Measurements from ENCODE around the gene IRF5.
"Not testable (repeated sequence)": the region's sequence is repeated elsewhere in the genome, so short reads cannot be mapped to it uniquely, and the experiment has no call there.

Gene IRF5

DNA sequence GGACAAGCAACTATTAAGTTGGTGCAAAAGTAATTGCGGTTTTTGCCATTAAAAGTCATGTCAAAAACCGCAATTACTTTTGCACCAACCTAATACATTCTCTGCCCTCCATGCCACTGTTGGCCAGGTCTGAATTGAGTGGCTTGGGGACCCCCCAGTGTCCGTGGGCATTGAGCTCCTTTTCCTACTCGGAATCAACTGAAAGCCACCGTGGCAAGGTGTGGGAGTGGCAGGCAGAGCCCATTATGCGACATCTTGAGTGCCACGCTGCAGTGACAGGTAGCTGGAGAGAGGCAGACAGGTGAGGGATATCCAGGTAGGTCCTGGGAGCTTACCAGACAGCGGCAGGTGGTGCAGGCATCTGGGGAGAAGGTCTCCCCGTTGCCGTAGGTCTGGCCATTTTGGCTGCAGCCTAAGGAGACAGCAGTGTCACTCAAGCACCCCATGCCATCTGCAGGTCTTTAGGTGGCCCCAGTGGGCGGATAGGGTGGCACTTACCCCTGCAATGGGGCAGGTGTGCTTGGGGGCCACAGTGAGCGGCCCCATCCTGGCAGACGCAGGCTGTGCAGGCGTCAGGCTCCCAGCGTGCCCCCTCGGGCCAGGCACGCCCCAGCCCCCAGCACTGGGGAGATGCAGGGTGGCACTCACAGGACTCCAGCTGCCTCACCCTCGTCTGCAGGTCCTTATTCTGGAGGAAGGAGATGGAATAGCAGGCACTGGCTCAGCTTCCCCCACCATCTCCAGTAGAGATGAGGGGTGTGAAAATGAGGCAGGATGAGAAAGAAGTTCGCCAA, 30.8 kb upstream of the IRF5 start:
- DNase-seq = no peak

DNA sequence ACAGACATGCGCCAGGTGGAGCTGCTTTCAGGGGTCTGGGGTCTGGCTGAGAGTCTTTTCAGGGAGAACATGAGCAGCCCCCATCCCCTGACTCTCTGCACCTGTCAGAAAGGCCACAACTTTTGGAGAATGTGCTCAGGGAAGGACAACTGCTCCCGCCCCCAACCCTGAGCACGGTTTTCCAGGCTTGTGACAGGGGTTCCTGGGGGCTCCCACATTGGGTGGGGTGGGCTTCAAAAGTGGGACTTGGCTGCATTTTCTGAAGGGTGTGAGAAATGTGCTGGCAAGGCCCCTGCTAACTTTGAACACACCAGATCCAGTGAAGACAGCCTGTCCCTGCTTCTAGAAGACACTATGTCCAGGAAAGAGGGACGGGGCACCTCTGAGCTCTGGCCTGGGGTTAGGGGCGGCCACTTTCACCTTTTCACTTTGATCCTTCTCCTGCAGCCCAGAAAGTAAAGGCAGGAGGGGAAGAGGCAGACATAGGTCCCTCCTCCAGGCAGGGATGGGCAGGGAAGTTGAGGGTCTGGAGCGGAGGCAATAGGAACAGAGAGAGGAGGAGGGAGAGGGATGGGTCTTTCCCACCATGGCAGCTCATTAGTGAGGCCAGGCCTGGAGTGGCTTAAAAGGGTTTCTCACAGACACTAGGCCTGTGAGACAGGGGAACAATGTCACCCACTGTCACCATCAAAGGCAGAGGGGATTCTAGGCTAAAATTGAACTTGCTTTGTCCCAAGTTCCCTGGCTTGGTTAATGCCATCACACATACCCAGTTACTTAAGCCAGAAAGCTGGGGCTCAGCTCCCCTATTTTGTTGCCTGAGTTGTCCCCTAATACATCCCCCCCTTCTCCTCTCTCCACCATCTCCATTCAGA, 28.7 kb upstream of the IRF5 start:
- no peak for DNase-seq

DNA sequence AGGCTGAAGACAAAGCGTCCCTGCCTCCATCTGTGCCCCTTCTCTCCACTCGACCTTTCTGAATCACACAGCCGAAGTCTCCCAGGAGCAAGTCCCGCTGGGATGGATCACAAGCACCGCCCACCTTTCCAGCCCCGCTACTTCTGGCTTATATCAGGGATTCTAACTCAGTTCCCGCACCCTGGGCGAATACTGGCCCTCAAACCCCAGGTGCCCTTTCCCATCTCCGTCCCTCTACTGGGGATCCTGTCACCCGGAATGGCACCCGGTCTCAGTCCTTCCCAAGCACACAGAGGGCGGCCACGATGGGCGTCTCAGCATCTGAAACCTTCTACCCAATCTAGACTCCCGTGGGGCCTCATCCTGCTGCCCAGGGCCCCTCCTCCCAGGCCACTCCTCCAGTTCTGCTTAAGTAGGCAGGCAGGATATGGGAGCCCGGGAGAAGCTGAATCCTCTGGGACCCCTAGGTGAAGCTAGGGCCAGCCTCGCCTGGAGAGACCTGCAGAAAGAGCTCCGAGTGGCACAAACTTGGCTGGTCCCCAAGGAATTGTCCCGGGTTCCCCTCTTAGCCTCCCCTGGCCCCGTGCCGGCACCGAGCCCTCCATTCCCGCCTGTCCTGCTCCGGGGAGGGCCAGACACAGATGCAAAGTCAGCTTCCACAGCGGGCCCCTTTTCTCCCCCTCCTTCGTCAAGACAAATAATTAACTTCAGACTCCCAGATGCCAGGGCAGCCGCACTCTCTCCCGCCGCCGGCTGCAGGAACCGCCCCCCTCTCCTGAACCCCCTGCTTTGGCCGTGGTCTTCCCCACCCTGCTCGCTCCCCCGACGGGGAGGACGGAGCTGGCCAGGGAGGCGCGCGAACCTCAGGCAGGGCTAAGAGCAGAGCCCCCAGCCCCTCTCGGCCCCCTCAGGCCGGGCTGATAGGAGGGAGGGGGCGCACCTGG, 27.8 kb upstream of the IRF5 start:
- no peak for DNase-seq

DNA sequence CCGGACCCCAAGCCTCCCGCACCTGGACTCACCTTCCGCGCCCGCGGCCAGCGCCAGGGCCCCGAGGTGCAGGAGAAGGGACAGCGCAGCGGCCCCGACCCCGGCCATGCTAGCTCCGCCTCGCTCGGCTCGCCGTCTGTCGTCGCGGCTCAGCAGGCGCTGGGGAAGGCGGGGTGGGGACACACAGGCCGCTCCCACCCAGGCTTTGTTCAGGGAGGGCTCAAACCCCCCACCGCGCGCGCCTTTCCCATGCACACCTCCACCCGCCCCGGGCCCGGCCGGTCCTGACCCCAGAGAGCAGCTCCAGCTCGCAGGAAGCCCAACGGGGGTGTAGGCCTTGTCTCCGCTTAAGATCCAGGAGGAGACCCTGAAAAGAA, 27.2 kb upstream of the IRF5 start, which contains the start of gene KCP:
TSS of gene KCP (minus strand) at position 141 of the 377 bp plus-strand sequence. CDS start at position 108, 33 bp downstream.
- DNase-seq = no peak

DNA sequence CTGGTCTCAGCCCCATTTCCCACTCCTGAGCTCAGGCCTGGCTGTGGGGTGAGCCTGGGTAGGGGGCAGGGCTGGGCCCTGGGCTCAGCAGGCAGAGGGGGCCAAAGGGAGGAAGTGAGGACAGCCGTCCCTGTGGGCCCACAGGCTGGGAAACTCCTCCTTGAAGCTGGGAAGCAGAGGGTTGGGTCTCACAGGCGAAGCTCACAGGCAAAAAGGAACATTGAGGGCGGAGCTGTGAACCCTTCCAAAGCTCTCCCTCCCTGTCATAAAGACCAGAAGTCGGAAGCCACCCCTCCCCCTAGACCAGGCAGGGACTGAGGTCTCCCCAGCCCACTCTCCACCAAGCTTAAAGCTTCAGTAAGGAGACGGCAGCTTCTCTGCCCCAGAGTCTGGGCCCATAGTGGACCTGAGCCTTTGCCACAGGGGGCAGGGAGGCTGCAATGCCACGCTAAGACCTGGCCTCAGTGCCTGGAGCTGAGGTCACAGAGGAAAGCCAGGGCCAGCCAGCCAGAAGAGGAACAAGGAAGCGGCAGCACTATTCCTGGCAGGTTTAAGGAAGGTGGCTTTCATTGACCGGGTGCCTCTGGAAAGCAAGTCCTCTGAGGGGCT, 26.2 kb upstream of the IRF5 start:
- DNase-seq = no peak

DNA sequence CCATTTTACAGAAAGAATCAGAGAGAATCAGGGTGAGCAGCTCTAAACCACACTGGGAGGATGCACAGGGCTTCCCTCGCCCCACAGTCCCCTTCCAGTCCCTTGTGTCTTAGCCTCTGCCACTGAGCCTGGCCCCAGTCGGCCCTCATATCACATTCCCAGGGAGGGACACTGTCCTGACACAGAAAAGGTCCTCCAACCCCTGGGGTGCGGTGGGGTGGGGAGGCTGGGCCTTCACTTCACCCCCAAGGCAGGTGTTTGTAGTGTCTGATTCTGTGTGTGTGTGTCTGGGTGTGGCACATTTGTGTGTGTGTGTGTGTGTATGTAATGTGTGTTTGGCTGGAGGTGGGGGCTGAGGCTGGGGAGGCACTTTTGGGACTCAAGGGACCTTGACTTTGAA, 25.4 kb upstream of the IRF5 start:
- DNase-seq = no peak

DNA sequence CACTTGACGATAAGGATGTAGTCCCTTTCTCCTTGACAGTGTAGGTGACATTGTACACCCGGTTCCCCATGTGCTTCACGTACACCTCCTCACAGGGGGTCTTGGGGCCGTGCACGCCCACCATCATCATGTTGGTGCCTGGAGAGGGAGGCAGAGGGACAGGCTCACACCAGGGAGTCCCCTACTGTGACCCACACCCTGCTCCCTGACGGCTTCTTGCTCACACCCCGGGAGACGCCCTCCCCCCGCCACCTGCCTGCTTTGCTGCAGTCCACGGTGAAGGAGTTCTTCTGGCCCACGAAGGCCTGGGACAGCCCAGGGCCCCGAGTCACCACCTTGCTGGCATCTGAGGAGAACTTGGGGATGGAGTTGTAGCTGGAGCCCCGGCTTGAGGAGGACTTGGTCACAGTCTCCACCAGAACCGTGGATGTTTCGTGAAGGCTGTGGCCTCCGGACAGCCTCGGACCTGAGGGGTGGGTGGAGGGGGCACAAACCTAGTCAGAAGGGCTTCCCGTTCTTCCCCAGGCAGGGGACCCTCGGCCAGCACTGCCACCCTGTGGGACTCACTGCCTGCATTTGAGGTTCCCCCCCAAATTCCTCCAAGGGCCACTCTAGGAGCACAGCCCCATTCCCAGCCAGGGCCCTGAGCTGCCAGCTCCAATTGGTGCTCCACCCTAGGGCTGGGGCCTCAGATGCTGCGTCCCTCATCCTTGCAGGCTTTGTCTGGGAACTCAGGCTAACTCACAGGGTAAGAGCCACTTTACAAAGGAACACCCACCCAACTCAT, 24.8 kb upstream of the IRF5 start:
- DNase-seq = not testable (repeated sequence)

DNA sequence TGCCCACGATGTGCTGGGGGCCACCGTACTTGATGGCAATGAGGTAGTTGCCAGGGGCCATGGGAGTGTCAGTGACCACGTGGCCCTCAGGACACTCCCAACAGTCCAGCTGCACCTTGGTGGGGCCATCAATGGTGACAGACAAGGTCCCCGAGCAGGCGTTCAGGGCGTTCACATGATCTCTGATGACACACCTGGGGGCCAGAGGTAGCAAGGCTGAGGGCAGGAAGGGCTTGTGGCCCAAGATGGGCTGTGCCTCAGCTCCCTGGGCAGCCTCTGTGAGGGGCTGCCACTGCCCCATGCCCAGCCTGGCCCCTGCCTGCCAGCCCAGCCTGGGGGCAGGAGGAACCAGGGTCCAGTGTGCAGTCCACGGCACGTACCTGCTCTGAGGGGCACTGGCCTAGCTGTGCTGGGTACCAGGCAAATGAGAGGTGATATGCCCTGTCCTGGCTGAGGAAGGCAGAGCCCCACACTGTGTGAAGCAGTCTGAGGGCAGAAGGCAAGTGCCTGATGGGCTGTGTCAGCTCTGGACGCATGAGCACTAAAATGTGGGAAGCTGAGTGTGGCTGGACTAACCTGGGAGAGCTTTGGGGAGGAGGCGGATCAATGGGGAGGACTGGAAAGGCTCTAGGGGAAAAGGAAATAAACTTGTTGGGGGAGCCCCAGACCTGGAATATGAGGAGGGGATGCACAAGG, 23.7 kb upstream of the IRF5 start:
- no peak for DNase-seq

DNA sequence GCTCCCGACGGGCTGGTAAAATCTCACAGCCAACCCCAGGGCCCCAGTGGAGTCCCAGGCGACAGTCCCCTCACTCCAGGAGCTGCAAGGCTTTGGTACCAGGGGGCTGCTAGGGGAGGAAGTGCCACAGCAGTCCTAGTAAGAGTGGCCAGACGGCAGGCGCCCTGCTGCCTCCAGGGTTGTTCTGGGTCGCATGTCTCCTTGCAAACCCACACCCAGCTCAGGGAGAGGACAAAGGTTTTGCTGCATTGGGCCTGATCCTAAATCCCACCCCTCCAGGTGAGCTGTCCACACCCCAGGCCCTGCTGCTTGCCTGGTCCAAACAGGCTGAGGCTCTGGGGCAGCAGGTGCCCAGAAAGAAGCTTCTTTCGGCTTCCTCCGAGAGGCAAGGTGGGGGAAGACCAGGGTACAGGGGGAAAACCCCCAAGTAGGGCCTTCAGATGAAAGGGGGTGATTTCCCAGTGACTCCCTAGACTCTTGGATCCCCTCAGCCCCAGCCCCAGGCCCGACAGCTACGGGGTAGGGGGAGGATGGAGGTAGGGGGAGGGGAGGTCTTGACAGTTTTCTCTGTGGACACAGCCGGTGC, 23.1 kb upstream of the IRF5 start:
- DNase-seq = peak; percentile 13

DNA sequence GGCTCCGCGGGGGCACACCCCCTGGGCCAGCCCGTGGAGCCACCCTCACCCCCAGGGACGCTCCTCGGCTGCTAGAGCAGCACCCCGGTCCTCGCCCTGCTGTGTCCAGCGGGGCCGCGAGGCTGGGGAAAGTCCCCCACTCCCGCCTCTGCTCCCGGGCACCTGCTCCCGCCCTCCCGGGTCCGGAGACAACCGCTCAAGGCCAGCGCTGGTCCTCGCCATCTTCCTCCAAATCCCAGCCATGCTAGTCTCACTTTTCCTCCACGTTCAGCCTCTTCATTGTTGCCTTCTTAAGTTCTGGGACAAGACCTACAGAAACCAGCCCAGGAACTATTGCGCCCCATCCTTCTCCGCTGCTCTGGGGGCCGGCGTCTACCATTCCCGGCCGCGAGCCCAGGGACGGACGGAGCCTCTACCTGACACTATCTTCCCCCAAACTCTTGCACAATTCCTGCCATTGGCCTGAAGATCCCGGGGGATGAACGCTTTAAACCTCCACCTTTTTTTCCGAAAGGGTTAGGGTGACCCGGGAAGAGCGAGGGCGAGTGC, 22.4 kb upstream of the IRF5 start:
- no peak for DNase-seq

DNA sequence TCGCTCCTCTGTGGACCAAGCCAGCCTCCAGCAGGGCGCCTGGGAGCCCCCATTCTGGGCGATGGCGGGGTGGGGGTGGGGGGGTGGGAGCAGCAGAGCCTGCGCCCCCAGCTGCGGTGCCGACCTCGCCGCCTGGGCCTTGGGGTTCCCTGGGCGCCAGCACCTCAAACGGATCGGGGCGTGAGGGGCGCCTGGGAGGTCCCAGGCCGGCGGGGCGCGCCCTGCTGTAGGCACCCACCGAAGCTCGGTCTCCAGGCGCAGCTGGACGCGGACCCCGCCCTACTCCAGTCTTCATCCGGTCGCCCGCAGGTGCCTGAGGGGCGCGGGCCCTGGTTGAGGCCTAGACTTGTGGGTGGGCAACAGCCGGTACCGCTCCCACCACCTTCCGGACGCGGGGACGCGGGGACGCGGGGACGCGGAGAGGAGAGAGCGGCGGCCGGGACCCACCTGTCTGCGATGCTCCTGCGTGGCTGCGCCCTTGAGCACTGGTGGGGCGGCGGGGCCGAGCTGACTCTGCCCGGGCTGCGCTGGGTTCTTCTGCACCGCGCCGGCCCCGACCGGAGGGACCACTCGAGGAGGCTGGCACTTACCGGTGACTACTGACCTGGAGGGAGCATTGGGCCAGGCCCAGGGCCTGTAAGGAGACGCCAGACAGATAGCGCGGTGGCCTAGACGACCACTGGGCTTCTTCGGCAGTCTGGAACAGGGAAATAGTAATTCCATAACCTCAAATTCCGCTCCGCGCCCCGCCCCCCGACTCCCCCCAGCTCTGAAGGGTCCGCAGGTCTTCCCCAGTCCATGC, 21.7 kb upstream of the IRF5 start:
- no peak for DNase-seq

DNA sequence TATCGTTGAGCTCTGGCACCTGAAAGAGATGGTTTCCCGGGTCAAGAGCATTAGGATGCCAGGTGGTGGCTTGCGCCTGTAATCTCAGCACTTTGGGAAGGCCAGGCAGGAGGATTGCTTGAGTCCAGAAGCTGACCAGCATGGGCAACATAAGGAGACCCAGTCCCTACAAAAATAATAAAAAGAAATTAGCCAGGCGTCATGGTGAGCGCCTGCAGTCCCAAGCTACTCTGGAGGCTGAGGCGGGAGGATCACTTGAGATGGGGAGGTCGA, 21.1 kb upstream of the IRF5 start:
- no peak for DNase-seq

DNA sequence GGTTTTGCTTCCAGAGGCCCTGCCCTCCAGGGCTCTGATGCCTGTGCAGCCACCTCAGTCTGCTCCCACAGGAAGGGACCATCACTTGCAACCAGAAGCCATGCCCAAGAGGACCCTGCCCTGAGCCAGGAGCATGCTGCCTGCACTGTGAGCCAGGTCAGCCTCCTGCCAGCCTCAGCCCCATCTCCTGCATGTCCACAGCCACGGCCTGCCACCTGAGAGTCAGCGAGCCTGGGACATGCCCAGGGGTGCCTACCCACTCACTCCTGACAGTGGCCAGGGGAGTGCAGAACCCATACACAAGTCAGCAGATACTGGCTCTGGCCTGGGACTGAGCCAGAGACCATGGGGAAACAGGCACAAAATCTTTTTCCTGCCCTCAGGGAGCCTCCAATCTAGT, 20.6 kb upstream of the IRF5 start:
- DNase-seq = no peak

DNA sequence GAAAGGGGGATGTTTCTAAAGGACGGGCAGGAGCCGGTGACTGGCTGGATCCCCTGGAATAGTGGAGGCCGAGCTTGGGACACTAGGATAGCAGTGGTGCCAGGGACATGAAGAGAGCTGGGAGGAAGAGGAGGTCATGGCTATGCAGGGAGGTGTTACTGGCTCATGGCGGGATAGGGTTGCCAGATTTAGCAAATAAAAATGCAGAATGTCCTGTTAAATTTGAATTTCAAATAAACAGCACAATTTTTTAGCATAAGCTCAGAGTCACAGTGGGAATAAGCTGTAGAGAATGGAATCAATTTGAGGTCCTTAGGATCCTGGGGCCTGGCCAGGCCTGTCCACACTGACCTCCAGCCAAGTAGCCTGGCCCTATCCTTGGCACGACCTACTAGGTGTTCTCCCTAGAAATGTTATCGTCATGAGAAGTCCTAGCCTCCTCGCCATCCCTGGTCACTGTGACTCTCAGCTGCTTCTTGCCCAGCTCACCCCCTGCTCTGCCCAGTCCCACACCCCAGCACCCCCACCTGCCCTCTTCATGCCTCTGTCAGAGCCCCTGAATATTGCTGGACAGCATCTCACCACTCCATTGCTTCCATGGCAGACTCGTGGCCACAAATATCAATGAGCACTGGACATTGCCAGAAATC, 19.6 kb upstream of the IRF5 start:
- DNase-seq = no peak

DNA sequence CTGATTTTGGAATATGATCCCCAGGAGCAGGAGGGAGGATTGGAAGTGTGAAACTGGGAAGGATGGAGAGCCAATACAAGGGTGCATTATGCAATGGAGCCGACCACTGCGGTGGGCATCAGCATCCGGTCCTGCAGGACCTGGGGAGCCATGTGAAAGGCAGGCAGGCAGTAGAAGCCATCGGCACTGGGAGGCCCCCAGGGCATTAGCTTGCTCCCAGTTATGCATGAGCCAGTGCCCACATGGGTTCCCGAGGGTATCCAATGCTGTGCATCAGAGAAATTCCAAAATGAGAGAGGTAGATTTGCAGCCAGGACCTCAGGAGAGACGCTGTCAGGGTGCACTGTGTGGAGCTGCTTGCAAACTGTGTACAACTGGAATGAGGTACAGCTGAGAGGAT, 18.5 kb upstream of the IRF5 start:
- DNase-seq = no peak

DNA sequence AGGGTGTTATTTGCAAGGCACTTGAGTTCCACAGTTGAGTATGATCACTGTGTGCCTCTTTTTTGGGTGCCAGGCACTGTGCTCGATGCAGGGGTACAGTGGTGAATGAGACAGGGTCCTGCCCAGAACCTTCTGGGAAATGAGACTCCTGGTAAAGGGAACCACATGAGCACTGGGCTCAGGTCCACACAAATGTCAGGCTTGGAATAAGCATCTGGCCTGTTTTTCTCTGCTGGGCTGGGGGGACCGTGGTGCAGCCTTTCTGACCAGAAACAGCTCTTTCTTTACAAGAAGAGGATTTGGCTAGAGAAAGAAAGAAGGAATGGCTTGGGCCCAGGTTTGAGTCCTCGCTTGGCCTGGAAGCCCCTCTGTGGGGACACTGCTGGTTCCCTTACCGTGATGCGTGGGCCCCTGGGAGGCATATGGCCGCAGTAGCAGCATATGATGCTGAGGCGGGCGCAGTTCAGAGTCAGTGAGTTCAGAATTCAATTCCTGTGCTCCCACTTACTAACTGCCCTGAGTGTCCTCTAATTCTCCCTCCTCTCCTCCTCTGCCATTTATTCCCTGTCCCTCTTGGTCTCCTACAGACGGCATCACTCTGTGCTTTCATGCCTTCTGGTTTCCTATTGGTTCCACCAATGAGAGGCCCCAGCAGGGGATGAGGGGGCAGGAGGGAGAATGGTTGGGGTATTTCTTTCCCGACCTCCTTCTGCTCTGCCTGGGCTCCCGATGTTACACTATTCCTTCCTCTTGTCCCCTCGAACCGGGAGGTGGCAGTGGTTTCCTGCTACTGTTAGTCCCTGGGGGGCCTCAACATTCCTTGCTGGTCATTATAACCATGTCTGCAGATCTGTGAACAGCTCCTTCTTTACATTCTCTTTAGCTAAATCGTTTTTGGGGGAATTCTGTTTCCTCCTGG, 17.6 kb upstream of the IRF5 start:
- DNase-seq = no peak

DNA sequence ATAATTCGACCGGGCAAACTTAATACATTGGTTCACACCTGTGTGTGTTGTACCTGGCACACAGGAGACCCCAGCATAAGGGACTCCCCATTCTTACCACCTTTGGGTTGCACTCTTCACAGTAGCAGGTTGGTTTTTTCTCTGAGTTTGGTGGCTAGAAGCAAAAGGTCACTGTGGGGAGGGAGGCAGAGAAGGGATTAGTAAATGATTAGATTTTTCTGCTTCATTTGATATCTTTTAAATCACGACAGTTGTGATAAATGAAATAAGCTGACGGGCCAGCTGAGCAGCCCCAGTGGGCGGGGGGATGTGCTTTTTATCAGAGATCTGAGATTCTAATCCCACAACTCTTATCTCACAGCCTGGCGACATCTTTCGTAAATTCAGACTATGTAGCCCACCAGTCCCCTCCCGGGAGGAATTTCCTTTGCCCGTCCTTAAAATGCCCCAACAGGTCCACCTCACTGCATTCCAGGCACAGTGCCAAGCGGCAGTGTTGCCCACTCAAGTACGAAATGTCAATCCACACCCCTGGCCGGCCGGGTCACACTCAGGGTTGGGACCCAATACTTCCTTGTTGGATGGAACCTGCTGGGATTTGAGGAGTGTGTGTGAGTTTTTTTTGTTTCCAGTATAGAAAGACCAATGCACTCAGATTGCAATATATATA, 16.7 kb upstream of the IRF5 start:
- no peak for DNase-seq

Data from CD4-positive, alpha-beta T cell treated with Interleukin-17A for 1 hour (primary cell).